ENCODE data around the gene OR51A2.

Gene OR51A2

GRCh38 chr11:4919250-4919649 is 36.3 kb downstream of the OR51A2 start, which contains the start of gene OR51G2:
Gene OR51G2 (minus strand): TSS chr11:4919350. CDS start chr11:4915663, 3,687 bp downstream.
- TF ChIP-seq EZH2 (IDR thresholded peaks at IDR 0.05; ENCODE audit: borderline replicate concordance, low read length) (no peak), CTCF (IDR thresholded peaks at IDR 0.05; ENCODE audit: low read length) (no peak)
- no peak within 1 kb of the TSS for H3K27ac ChIP-seq (ENCODE audit: low read depth, low read length, poor library complexity, severe bottlenecking)
- no peak within 1 kb of the TSS for H3K4me2 ChIP-seq (ENCODE audit: low read length)
- H3K79me2 ChIP-seq (ENCODE audit: insufficient read depth, low read length) = no peaks in the 10 kb centered on the region
- no peaks in the 10 kb centered on the region for H3K4me1 ChIP-seq (ENCODE audit: insufficient read depth, low read length, severe bottlenecking)
- H3K9me3 ChIP-seq (ENCODE audit: low read length) = no peaks in the 10 kb centered on the region
- H3F3A ChIP-seq (ENCODE audit: insufficient read depth, low read length) = no peaks in the 10 kb centered on the region
- H3K9me2 ChIP-seq (ENCODE audit: low read depth, low read length) = no peaks in the 10 kb centered on the region
- no peaks in the 10 kb centered on the region for H4K20me1 ChIP-seq (ENCODE audit: insufficient read depth, low read length)
- no peaks in the 10 kb centered on the region for H3K27me3 ChIP-seq (ENCODE audit: insufficient read depth, low read length)
- no peak within 1 kb of the TSS for H3K4me3 ChIP-seq (ENCODE audit: low read depth, low read length, poor library complexity, severe bottlenecking)
- no peak within 1 kb of the TSS for H2AFZ ChIP-seq (ENCODE audit: low read length)
- no peak within 1 kb of the TSS for H3K9ac ChIP-seq (ENCODE audit: low read length)
- H3K36me3 ChIP-seq (ENCODE audit: insufficient read depth, low read length) = no peaks in the 10 kb centered on the region

GRCh38 chr11:4916581-4916980 is 38.9 kb downstream of the OR51A2 start:
- Histone ChIP-seq H2AFZ (ENCODE audit: low read length) (no peak overlapping the region), H3K9ac (ENCODE audit: low read length) (no peak overlapping the region), H3F3A (ENCODE audit: insufficient read depth, low read length) (no peaks in the 10 kb centered on the region), H3K27me3 (ENCODE audit: insufficient read depth, low read length) (no peaks in the 10 kb centered on the region), H3K36me3 (ENCODE audit: insufficient read depth, low read length) (no peaks in the 10 kb centered on the region), H3K79me2 (ENCODE audit: insufficient read depth, low read length) (no peaks in the 10 kb centered on the region), H3K27ac (ENCODE audit: low read depth, low read length, poor library complexity, severe bottlenecking) (no peak overlapping the region), H3K9me3 (ENCODE audit: low read length) (no peaks in the 10 kb centered on the region), H3K4me2 (ENCODE audit: low read length) (no peak overlapping the region), H3K4me3 (ENCODE audit: low read depth, low read length, poor library complexity, severe bottlenecking) (no peak overlapping the region), H3K9me2 (ENCODE audit: low read depth, low read length) (no peaks in the 10 kb centered on the region), H4K20me1 (ENCODE audit: insufficient read depth, low read length) (no peaks in the 10 kb centered on the region), H3K4me1 (ENCODE audit: insufficient read depth, low read length, severe bottlenecking) (no peaks in the 10 kb centered on the region)
- TF ChIP-seq EZH2 (IDR thresholded peaks at IDR 0.05; ENCODE audit: borderline replicate concordance, low read length) (no peak), CTCF (IDR thresholded peaks at IDR 0.05; ENCODE audit: low read length) (no peak)

Data from OCI-LY1 (cell line).